GM19324 (cell line): Measurements from ENCODE around the gene PLCL1.
"Not testable (repeated sequence)": the region's sequence is repeated elsewhere in the genome, so short reads cannot be mapped to it uniquely, and the experiment has no call there.

Source experiments
- ATAC-seq: cut with Tn5 transposase; IDR thresholded peaks from one replicate; pipeline ENCODE4 v1.9.1; 2021; ENCODE audit warnings: mild to moderate bottlenecking, moderate library complexity; ENCODE audit not compliant: unreplicated experiment, low FRiP score

PLCL1 gene

GRCh38 chr2:198146346-198146940, 342.1 kb downstream of the PLCL1 start:
- no peak for ATAC-seq

DNA sequence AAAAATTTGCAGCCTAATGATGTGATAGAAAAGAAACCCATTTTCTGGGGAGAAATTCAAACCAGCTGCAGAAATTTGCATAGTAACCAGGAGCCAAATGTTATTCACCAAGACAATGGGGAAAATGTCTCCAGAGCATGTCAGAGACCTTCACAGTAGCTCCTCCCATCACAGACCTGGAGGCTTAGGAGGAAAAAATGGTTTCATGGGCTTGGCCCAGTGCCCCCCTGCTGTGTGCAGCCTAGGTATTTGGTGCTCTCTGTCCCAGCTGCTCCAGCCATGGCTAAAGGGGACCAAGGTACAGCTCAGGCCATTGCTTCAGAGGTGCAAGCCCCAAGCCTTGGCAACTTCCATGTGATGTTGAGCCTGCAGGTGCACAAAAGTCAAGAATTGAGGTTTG, 352.9 kb downstream of the PLCL1 start:
- ATAC-seq = no peak

DNA sequence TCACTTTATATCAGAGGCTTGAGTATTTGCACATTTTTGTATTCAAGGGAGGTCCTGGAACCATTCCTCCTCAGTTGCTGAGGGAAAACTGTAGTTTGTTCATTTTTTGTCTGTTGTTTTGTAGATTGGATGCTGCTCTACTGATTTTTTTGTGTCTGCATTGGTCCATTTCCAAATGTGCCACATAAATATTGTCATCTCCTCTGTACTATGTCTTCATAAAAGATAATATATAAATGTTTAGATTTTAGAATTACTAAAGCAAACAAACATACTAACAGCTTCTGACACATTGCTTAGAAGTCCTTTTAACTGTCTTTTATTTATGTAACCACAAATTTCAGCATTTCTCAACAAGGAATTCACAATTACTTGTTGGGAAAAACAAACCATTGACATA, 356.8 kb downstream of the PLCL1 start:
- no peak for ATAC-seq

GRCh38 chr2:198162276-198162675, 357.9 kb downstream of the PLCL1 start:
- ATAC-seq = no peak

DNA sequence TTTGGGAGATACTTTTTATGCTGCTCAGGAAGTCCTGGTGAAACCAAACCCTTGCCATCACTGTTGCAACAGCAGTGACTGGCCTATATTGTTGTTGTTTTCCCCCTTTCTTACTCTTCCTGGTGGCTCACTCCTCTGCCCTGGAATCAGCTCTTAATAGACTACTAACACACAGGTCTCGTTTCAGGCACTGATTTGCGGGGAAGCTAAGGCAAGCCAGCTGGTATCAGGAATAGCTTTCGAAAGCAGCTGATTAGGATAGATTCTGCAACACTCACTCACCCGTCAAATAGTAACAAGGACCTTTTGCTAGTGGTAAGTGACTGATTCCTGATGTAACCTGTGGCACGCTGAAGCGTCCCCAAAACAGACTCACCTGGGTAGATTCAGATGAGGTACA, 360.4 kb downstream of the PLCL1 start:
- no peak for ATAC-seq

DNA sequence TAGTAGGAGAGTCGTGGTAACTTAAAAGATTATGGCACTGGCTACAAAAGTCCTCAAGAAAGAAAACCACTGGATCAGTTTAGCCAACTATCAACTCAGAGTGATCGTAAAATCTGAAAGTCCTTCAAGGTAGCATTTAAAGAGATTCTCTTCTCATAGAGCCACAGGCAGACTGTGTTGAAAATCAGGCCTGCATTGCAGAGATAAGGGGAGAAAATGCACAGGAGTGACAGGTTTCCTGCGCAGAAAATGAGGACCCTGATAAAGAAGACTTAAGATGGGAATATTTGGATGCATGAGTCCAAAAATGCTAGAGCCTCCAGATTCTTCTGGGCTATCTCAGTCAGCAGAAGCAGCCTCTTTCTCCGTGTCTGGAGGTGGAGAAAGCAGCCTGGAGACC, 360.9 kb downstream of the PLCL1 start:
- no peak for ATAC-seq

- ATAC-seq = no peak
Observed at GRCh38 chr2:198167346-198167745, 363.0 kb downstream of the PLCL1 start.

DNA sequence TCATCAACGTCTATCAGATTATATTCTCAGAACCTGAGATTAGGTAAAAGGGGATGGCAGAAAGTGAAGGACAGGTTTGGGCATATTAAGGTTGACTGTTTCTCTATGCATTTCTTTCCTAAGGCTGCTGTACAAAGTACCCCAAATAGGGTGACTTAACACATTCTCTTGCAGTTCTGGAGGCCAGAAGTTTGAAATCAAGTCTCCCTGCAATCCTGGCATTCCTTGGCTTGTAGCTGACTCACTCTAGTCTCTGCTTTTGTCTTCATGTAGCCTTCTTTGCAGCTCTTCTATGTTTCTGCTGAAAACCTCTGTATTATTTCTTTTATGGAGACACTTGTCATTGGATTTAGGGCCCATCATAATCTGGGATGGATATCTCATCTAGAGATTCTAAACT, 364.3 kb downstream of the PLCL1 start:
- no peak for ATAC-seq

- no peak for ATAC-seq
Observed at GRCh38 chr2:198173242-198173641, 368.8 kb downstream of the PLCL1 start.

- ATAC-seq = no peak
Observed at GRCh38 chr2:198173864-198174263, 369.5 kb downstream of the PLCL1 start.

- no peak for ATAC-seq
Observed at GRCh38 chr2:198175271-198175670, 370.9 kb downstream of the PLCL1 start.

DNA sequence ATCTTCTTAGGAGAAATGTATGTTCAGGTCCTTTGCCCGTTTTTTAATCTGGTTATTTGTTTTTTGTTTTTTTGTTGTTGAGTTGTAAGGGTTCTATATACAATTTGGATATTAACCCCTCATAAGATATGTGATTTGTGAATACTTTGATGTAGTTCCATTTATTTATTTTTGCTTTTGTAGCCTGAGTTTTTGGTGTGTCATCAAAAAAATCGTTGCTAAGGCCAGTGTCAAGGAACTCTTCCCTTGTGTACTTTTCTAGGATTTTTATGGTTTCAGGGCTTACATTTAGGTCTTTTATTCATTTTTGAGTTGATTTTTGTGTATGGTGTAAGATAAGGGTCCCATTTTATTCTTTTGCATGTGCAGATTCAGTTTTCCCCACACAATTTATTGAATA, 372.6 kb downstream of the PLCL1 start:
- no peak for ATAC-seq

DNA sequence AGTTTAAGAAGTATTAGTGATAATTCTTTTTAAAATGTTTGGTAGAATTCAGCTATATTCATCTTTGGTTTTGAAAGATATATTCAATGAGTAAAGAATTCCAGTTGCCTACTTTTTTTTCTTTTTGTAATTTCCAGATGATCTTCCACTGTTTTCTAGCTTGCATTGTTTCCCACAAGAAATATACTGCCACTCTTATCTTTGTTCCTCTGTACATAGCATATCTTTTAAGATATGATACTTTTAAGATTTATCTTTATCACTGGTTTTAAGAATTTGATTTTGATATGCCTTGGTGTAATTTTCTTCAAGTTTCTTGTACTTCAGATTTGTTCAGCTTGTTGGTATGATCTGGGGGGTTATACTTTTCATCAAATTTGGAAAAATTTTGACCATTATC, 374.4 kb downstream of the PLCL1 start:
- no peak for ATAC-seq

GRCh38 chr2:198186257-198186656, 381.9 kb downstream of the PLCL1 start:
- ATAC-seq = no peak

DNA sequence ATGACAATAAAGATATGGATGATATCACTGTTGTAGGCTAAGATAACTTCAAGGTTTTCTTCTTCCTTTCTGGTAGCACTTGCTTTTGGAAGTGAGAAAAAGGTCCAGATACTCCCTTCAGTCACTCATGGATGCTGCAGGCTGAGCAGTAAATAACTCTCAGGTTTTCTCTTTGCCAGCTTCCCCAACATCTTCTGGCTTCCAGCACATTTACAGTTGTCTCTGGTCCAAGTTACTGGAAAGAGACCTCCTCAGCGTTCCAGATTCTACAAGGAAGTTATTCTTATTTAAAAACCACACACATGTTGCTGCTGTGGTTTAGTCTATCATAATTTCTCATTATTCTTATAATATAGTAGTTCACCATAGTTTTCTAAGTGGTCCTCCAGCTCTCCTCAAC, 383.4 kb downstream of the PLCL1 start:
- no peak for ATAC-seq

- no peak for ATAC-seq
Observed at GRCh38 chr2:198188982-198189381, 384.6 kb downstream of the PLCL1 start.

- ATAC-seq = no peak
Observed at GRCh38 chr2:198191651-198192050, 387.3 kb downstream of the PLCL1 start.

- ATAC-seq = not testable (repeated sequence)
Observed at GRCh38 chr2:198196556-198196955, 392.2 kb downstream of the PLCL1 start.
